Activated naive CD4-positive, alpha-beta T cell treated with anti-CD3 and anti-CD28 coated beads for 36 hours (primary cell): Measurements from ENCODE around the gene FAM193B. TPM values are rescaled to one million over a fixed set of nuclear protein-coding genes. Genes with fewer than 3 reads are reported as not detected.
A peak's percentile ranks its signal among the peaks of the same experiment; 100 is the strongest.
"Not testable (repeated sequence)": the region's sequence is repeated elsewhere in the genome, so short reads cannot be mapped to it uniquely, and the experiment has no call there.

Source experiments
- CTCF ChIA-PET: fragments of 350-600 bp; sonication (Branson Sonifier 250); formaldehyde crosslinking; loops from one replicate; lab custom pipeline; 2021; ENCODE audit warnings: antibody characterized with exemption; lab: Charles Lee
- DNase-seq: peaks from one replicate; pipeline ENCODE4 v3.0.0-alpha.2; 2020
- H3K27ac Mint-ChIP-seq: one replicate; pipeline ENCODE4 v1.8.0; 2021; ENCODE audit warnings: mild to moderate bottlenecking, mixed read lengths
- H3K27me3 Mint-ChIP-seq: one replicate; pipeline ENCODE4 v1.8.0; 2021; ENCODE audit warnings: low read depth, mixed read lengths
- H3K36me3 Mint-ChIP-seq: one replicate; pipeline ENCODE4 v1.8.0; 2021; ENCODE audit warnings: low read depth, mixed read lengths
- H3K4me1 Mint-ChIP-seq: one replicate; pipeline ENCODE4 v1.8.0; 2021; ENCODE audit warnings: low read depth, mixed read lengths
- H3K4me3 Mint-ChIP-seq: one replicate; pipeline ENCODE4 v1.8.0; 2021; ENCODE audit warnings: mild to moderate bottlenecking, moderate library complexity, mixed read lengths
- H3K9me3 Mint-ChIP-seq: one replicate; pipeline ENCODE4 v1.8.0; 2021; ENCODE audit warnings: mixed read lengths
- intact Hi-C: fragments of 100-400 bp; cut with micrococcal nuclease; formaldehyde crosslinking; loops from one replicate; pipeline ENCODE4 v1.15.1; 2023
- total RNA-seq, 2 experiments: library from RNA; stranded (reverse); gene quantifications; one replicate each; pipeline ENCODE4 v1.2.3, GENCODE V29; 2021

FAM193B gene
- total RNA-seq, 2 experiments from 2014 or later = 87.4 to 87.8 TPM

- Mint-ChIP-seq H3K27me3 (peaks cover 7% of the 10 kb centered on the region), H3K4me3 (no peak overlapping the region), H3K9me3 (no peaks in the 10 kb centered on the region), H3K36me3 (peaks cover 3% of the 10 kb centered on the region), H3K27ac (peak overlapping the region; percentile 79), H3K4me1 (peaks cover 31% of the 10 kb centered on the region)
- no peak for DNase-seq
- CTCF ChIA-PET = interaction anchor here (0.6 to 3.2 kb wide), 7 partner anchors 15 to 103 kb away, joined by 3 to 14 read pairs (median 3); no protein-coding TSS in a partner anchor
- intact Hi-C loops = no loop called here
Observed at GRCh38 chr5:177493795-177494345, 60.5 kb downstream of the FAM193B start.

- H3K36me3 Mint-ChIP-seq = peaks cover 6% of the 10 kb centered on the region
Observed at GRCh38 chr5:177492841-177493240, 61.5 kb downstream of the FAM193B start.

DNA sequence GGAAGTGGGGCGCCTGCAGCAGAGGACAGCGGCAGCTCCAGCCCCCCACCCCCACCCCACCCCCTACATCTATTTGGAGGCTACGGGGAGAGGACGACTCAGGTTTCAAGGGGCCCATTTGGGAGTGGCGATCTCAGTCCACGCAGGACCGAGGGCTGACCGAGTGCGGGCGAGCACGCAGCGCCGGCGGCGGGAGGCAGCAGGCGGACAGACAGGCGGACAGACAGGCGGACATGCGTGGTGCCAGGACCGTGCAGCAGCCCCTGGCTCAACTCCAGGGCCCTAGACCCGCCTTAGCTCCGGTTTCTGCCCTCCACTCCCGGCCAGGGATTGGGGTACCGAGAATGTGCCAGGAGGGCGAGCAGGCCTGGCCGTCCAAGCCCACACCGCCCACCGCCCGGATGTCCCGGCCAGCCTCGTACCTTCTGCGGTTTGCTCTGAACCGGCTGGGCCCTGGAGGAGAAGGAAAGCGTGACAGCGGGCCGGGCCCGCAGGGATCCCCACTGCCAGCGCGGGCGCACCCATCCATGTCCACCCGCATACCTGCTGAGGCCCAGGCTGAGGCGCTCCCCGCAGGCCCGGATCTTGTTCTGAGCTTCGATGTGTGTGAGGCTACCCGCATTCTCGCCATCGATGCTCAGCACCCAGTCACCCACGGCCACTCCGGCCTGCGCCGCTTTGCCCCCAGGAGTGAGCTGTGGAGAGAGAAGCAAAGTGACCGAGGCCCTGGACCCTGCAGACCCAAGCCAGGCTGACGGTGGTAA is 62.2 kb downstream of the FAM193B start:
- DNase-seq = no peak
- H3K4me1 Mint-ChIP-seq = peaks cover 21% of the 10 kb centered on the region
- H3K9me3 Mint-ChIP-seq = no peaks in the 10 kb centered on the region
- CTCF ChIA-PET = interaction anchor here (0.6 to 3.2 kb wide), 8 partner anchors 12 to 103 kb away, joined by 3 to 14 read pairs (median 4); partner anchors contain the start of gene DDX41
- H3K36me3 Mint-ChIP-seq = peaks cover 6% of the 10 kb centered on the region
- no peak overlapping the region for H3K4me3 Mint-ChIP-seq
- intact Hi-C loops = no loop called here
- no peaks in the 10 kb centered on the region for H3K27me3 Mint-ChIP-seq
- no peak overlapping the region for H3K27ac Mint-ChIP-seq

More at GRCh38 chr5:177492841-177493240, 61.5 kb downstream of the FAM193B start:
- no peak overlapping the region for H3K4me3 Mint-ChIP-seq
- no peak overlapping the region for H3K27ac Mint-ChIP-seq
- CTCF ChIA-PET = interaction anchor here (0.6 to 3.2 kb wide), 8 partner anchors 14 to 103 kb away, joined by 3 to 14 read pairs (median 4); partner anchors contain the start of gene DDX41
- H3K9me3 Mint-ChIP-seq = no peaks in the 10 kb centered on the region
- intact Hi-C loops = no loop called here
- peaks cover 1% of the 10 kb centered on the region for H3K27me3 Mint-ChIP-seq
- no peak for DNase-seq
- peaks cover 23% of the 10 kb centered on the region for H3K4me1 Mint-ChIP-seq

DNA sequence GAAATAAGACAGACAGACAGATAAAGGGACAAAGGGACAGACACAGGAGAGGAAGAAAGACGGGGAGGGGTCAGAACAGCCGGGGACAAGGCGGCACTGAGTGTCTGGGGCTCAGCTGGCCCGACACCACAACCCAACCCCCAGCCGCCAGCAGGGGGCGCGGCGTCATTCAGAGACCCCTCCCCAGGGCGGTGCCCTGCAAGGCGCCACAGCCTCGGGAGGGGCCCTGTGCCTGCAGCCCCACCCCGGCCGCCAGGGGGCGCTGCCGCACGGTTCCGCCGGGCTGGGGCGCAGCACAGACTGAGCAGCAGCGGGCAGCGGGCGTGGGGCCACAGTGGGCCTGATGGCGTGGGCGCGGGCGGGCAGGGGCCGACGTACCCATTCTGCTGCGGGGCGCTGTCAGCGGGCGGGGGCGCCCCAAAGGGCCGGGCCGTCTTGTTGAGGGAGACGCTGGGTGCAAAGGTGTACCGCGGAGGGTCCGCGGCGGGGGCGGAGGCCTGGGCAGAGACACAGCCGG is 62.9 kb downstream of the FAM193B start:
- CTCF ChIA-PET = interaction anchor here (0.9 to 3.2 kb wide), 2 partner anchors 12 to 88 kb away, joined by 3 to 14 read pairs; no protein-coding TSS in a partner anchor
- Mint-ChIP-seq H3K9me3 (no peaks in the 10 kb centered on the region), H3K36me3 (peaks cover 6% of the 10 kb centered on the region), H3K4me3 (no peak overlapping the region), H3K27ac (no peak overlapping the region), H3K4me1 (peaks cover 21% of the 10 kb centered on the region), H3K27me3 (no peaks in the 10 kb centered on the region)
- intact Hi-C loops = no loop called here
- no peak for DNase-seq

- intact Hi-C loops = no loop called here
- H3K27me3 Mint-ChIP-seq = no peaks in the 10 kb centered on the region
Observed at GRCh38 chr5:177490992-177491391, 63.4 kb downstream of the FAM193B start.

GRCh38 chr5:177490311-177490991 is 63.9 kb downstream of the FAM193B start:
- H3K9me3 Mint-ChIP-seq = no peaks in the 10 kb centered on the region
- CTCF ChIA-PET = interaction anchor here (0.8 to 1.1 kb wide), 2 partner anchors 10 to 86 kb away, joined by 4 to 6 read pairs; no protein-coding TSS in a partner anchor
- H3K27ac Mint-ChIP-seq = no peak overlapping the region
- H3K27me3 Mint-ChIP-seq = no peaks in the 10 kb centered on the region
- peaks cover 6% of the 10 kb centered on the region for H3K36me3 Mint-ChIP-seq
- no peak overlapping the region for H3K4me3 Mint-ChIP-seq
- DNase-seq = no peak
- intact Hi-C loops = no loop called here
- peaks cover 17% of the 10 kb centered on the region for H3K4me1 Mint-ChIP-seq

More at GRCh38 chr5:177490992-177491391, 63.4 kb downstream of the FAM193B start:
- Mint-ChIP-seq H3K4me3 (no peak overlapping the region), H3K27ac (no peak overlapping the region), H3K4me1 (peaks cover 18% of the 10 kb centered on the region), H3K36me3 (peaks cover 6% of the 10 kb centered on the region), H3K9me3 (no peaks in the 10 kb centered on the region)
- DNase-seq = no peak
- CTCF ChIA-PET = interaction anchor here (0.8 to 0.9 kb wide), 2 partner anchors 10 to 11 kb away, joined by 3 to 4 read pairs; no protein-coding TSS in a partner anchor

GRCh38 chr5:177489119-177489716 is 65.1 kb downstream of the FAM193B start:
- Mint-ChIP-seq H3K9me3 (no peaks in the 10 kb centered on the region), H3K4me3 (no peak overlapping the region), H3K36me3 (peaks cover 6% of the 10 kb centered on the region), H3K4me1 (peaks cover 10% of the 10 kb centered on the region), H3K27me3 (no peaks in the 10 kb centered on the region), H3K27ac (no peak overlapping the region)
- no peak for DNase-seq
- CTCF ChIA-PET = interaction anchor here (1.1 to 1.8 kb wide), 2 partner anchors 12 to 84 kb away, joined by 6 read pairs; no protein-coding TSS in a partner anchor
- intact Hi-C loops = no loop called here

GRCh38 chr5:177487975-177488374 is 66.4 kb downstream of the FAM193B start:
- no peak overlapping the region for H3K27ac Mint-ChIP-seq
- intact Hi-C loops = no loop called here
- no peak for DNase-seq
- no peaks in the 10 kb centered on the region for H3K9me3 Mint-ChIP-seq
- peaks cover 6% of the 10 kb centered on the region for H3K36me3 Mint-ChIP-seq
- no peaks in the 10 kb centered on the region for H3K4me1 Mint-ChIP-seq
- no peaks in the 10 kb centered on the region for H3K27me3 Mint-ChIP-seq
- CTCF ChIA-PET = interaction anchor here (0.6 to 1.5 kb wide), 2 partner anchors 10 to 11 kb away, joined by 3 to 6 read pairs; no protein-coding TSS in a partner anchor
- no peak overlapping the region for H3K4me3 Mint-ChIP-seq

GRCh38 chr5:177487144-177487543 is 67.2 kb downstream of the FAM193B start:
- Mint-ChIP-seq H3K4me1 (no peaks in the 10 kb centered on the region), H3K9me3 (no peaks in the 10 kb centered on the region)

GRCh38 chr5:177486256-177486655 is 68.1 kb downstream of the FAM193B start:
- Mint-ChIP-seq H3K27ac (no peak overlapping the region), H3K36me3 (peaks cover 5% of the 10 kb centered on the region), H3K27me3 (no peaks in the 10 kb centered on the region), H3K9me3 (no peaks in the 10 kb centered on the region), H3K4me3 (no peak overlapping the region), H3K4me1 (no peaks in the 10 kb centered on the region)
- intact Hi-C loops = no loop called here
- no peak for DNase-seq
- CTCF ChIA-PET = interaction anchor here (1.9 kb wide), 1 partner anchor 16 kb away, joined by 6 read pairs; no protein-coding TSS in a partner anchor

More at GRCh38 chr5:177487144-177487543, 67.2 kb downstream of the FAM193B start:
- CTCF ChIA-PET = interaction anchor here (0.6 kb wide), 1 partner anchor 20 kb away, joined by 7 read pairs; no protein-coding TSS in a partner anchor
- intact Hi-C loops = no loop called here
- no peak overlapping the region for H3K4me3 Mint-ChIP-seq
- no peak for DNase-seq
- H3K27me3 Mint-ChIP-seq = no peaks in the 10 kb centered on the region
- H3K36me3 Mint-ChIP-seq = peaks cover 6% of the 10 kb centered on the region
- H3K27ac Mint-ChIP-seq = no peak overlapping the region

DNA sequence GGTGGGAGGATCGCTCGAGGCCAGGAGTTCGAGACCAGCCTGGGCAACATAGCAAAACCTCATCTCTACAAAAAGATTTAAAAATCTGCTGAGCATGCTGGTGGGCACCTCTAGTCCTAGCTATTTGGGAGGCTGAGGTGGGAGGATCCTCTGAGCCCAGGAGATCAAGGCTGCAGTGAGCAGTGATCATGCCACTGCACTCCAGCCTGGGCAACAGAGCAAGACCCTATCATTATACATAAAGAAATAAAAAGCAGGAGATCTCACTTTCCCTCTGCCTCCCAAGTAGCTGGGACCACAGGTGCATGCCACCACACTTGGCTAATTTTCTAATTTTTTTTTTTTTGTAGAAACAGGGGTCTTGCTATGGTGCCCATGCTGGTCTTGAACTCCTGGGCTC is 68.6 kb downstream of the FAM193B start:
- DNase-seq, H3K27me3 Mint-ChIP-seq, H3K36me3 Mint-ChIP-seq, H3K4me3 Mint-ChIP-seq, H3K9me3 Mint-ChIP-seq, intact Hi-C loops, H3K27ac Mint-ChIP-seq, H3K4me1 Mint-ChIP-seq: not testable (repeated sequence)
- CTCF ChIA-PET = interaction anchor here (1.9 kb wide), 1 partner anchor 16 kb away, joined by 6 read pairs; no protein-coding TSS in a partner anchor
